Tibial nerve (tissue), 4 donors: ENCODE measurements around the gene RPF1. TPM values are rescaled to one million over a fixed set of nuclear protein-coding genes. Genes with fewer than 3 reads are reported as not detected.
"Not testable (repeated sequence)": the region's sequence is repeated elsewhere in the genome, so short reads cannot be mapped to it uniquely, and the experiment has no call there.

Experiments used
- DNase-seq, 2 donors: peaks; one replicate each; pipeline ENCODE4 v3.0.0-alpha.2; 2019; ENCODE audit warnings: low spot score in 2 of 2
- H3K27ac ChIP-seq, 4 donors: fragments of 200-600 bp; sonication (generic) in 3 of 4; one replicate each; pipeline ENCODE4 v1.5.1; 2017 to 2019; ENCODE audit warnings: mild to moderate bottlenecking in 1 of 4
- H3K27me3 ChIP-seq, 2 donors: fragments of 200-600 bp; sonication (generic) in 1 of 2; one replicate each; pipeline versions ENCODE4 v1.5.1 to v1.6.0; 2017 to 2019
- H3K36me3 ChIP-seq, 3 donors: fragments of 200-600 bp; sonication (generic); one replicate each; pipeline ENCODE4 v1.5.1; 2018 to 2019
- H3K4me1 ChIP-seq, 4 donors: fragments of 200-600 bp; sonication (generic) in 3 of 4; one replicate each; pipeline ENCODE4 v1.5.1; 2017 to 2019
- H3K4me3 ChIP-seq, 4 donors: fragments of 200-600 bp; sonication (generic) in 3 of 4; one replicate each; pipeline ENCODE4 v1.5.1; 2017 to 2019; ENCODE audit warnings: mild to moderate bottlenecking in 1 of 4, moderate library complexity in 1 of 4
- H3K9me3 ChIP-seq, 4 donors: fragments of 200-600 bp; sonication (generic) in 3 of 4; one replicate each; pipeline ENCODE4 v1.5.1; 2017 to 2019
- EP300 ChIP-seq, 2 donors: sonication (generic); formaldehyde crosslinking; IDR thresholded peaks; one replicate each; pipeline ENCODE4 v1.6.1; 2017; ENCODE audit warnings: antibody characterized with exemption in 2 of 2, mild to moderate bottlenecking in 1 of 2
- POLR2A ChIP-seq, 2 donors: fragments of 450-650 bp; IDR thresholded peaks; one replicate each; pipeline ENCODE4 v1.6.1; 2017; ENCODE audit warnings: antibody characterized with exemption in 2 of 2, mild to moderate bottlenecking in 2 of 2, moderate library complexity in 2 of 2
- WGBS, 2 donors: methylation state at CpG; one replicate each; pipeline ENCODE4 v1.1.5; 2018; 5-methylcytosine and 5-hydroxymethylcytosine counted together
- total RNA-seq, 4 donors: library from RNA; depleted of rRNA; stranded (reverse); fragments of >200 nt; gene quantifications; one replicate each; pipeline ENCODE4 v1.1.0, GENCODE V29; 2016
- TF ChIP-seq, protein P1 (sequence below), 5 experiments: fragments of 200-600 bp in 3 of 5; fragments of 450-650 bp in 2 of 5; sonication (generic) in 3 of 5; IDR thresholded peaks; one replicate each; pipeline ENCODE4 v1.5.1; 2016 to 2019; ENCODE audit warnings: antibody characterized with exemption in 5 of 5, mild to moderate bottlenecking in 3 of 5, moderate library complexity in 2 of 5

RPF1 gene
- total RNA-seq, 4 donors from 2014 or later: 18.4 to 37.5 (median 26.3) TPM

- TF ChIP-seq EP300 (IDR thresholded peaks at IDR 0.05) (no peak), POLR2A (IDR thresholded peaks at IDR 0.05) (no peak)
- TF ChIP-seq, protein P1, sequence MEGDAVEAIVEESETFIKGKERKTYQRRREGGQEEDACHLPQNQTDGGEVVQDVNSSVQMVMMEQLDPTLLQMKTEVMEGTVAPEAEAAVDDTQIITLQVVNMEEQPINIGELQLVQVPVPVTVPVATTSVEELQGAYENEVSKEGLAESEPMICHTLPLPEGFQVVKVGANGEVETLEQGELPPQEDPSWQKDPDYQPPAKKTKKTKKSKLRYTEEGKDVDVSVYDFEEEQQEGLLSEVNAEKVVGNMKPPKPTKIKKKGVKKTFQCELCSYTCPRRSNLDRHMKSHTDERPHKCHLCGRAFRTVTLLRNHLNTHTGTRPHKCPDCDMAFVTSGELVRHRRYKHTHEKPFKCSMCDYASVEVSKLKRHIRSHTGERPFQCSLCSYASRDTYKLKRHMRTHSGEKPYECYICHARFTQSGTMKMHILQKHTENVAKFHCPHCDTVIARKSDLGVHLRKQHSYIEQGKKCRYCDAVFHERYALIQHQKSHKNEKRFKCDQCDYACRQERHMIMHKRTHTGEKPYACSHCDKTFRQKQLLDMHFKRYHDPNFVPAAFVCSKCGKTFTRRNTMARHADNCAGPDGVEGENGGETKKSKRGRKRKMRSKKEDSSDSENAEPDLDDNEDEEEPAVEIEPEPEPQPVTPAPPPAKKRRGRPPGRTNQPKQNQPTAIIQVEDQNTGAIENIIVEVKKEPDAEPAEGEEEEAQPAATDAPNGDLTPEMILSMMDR (IDR thresholded peaks at IDR 0.05): no peak
- no peak for DNase-seq
- Histone ChIP-seq H3K4me1 (peaks cover 0 to 28% (median 5%) of the 10 kb centered on the region in 4 donors), H3K9me3 (peaks cover 0 to 4% (median 0%) of the 10 kb centered on the region in 4 donors), H3K27me3 (no peaks in the 10 kb centered on the region), H3K4me3 (no peak overlapping the region), H3K27ac (peak overlapping the region in 2 of 4 donors; percentile 14 to 32), H3K36me3 (no peaks in the 10 kb centered on the region)
- 32 to 37% methylated on average over 4 of the region's 4 CpGs for WGBS, 2 donors
Observed at GRCh38 chr1:84434801-84435549, 44.1 kb upstream of the RPF1 start.

DNA sequence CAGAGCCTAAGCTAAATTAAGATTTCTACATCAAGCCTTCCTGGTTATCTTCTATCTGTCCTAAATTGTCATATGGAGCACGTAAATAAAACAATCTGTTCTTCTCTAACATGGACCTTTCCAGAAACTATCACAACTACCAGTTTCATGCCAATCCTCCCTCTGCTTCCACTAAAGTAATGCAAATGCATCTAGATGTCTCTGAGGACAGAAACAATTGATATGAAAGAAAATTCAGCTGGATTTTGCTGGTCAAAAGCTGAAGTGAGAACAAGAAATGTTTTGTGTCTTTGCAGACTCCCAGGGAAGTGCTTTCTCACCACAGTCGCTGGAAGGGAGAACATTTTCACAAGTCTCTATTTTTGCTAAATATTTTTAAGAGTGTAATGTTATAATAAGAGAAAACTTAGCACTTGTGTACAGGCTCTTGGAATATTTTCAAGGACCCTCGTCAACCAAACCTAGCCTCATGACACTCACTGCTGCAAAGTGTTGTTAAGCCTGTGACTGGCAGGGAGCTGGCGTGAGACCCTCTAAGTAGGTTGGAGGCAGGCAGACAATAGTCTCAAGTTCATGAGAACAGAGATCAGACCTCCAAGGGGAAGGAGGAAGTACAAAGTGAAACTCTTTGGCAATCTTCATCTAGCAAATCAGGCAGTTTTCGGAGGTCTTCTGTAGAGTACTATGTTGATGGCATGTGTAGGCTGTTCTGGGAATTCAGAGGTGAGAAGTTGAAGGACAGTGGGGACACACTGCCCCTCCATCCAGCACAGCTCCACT lies 42.0 kb upstream of the RPF1 start:
- Histone ChIP-seq H3K9me3 (no peaks in the 10 kb centered on the region), H3K4me3 (no peak overlapping the region), H3K4me1 (peaks cover 0 to 28% (median 5%) of the 10 kb centered on the region in 4 donors), H3K27me3 (no peaks in the 10 kb centered on the region), H3K27ac (peak overlapping the region in 3 of 4 donors; percentile 28 to 50 (median 44)), H3K36me3 (no peaks in the 10 kb centered on the region)
- 31 to 34% methylated on average over 5 of the region's 5 CpGs for WGBS, 2 donors
- no peak for DNase-seq
- TF ChIP-seq EP300 (IDR thresholded peaks at IDR 0.05) (no peak), POLR2A (IDR thresholded peaks at IDR 0.05) (no peak)
- TF ChIP-seq, protein P1 (IDR thresholded peaks at IDR 0.05): no peak

DNA sequence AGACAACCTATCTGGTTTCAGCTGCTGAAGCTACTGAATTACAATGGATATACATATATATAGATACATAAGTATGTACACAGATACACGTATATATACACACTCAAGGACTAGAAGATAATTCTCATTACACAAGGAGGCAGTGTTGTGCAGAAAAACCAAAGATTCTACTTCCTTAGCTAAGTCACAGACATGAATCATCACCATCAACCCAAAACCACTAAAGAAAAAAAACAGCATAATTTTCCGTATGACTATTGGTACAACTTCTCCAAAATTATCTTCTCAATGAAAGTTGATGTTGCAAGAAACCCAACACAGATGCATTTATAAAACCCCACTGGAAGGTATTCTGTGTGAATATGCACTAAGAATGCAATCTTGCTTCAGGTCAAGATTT lies 36.8 kb upstream of the RPF1 start:
- 7 to 8% methylated on average over 2 of the region's 2 CpGs for whole genome bisulfite sequencing, 2 donors
- peaks cover 0 to 6% (median 0%) of the 10 kb centered on the region in 4 donors for H3K4me1 ChIP-seq
- TF ChIP-seq EP300 (IDR thresholded peaks at IDR 0.05): no peak
- TF ChIP-seq, protein P1 (IDR thresholded peaks at IDR 0.05): peak in 4 of 5 experiments; percentile 34 to 56 (median 45)
- DNase-seq: peak in 1 of 2 donors; percentile 36
- H3K27ac ChIP-seq: no peak overlapping the region
- H3K4me3 ChIP-seq: no peak overlapping the region
- H3K9me3 ChIP-seq: no peaks in the 10 kb centered on the region
- H3K36me3 ChIP-seq: no peaks in the 10 kb centered on the region
- H3K27me3 ChIP-seq: no peaks in the 10 kb centered on the region

DNA sequence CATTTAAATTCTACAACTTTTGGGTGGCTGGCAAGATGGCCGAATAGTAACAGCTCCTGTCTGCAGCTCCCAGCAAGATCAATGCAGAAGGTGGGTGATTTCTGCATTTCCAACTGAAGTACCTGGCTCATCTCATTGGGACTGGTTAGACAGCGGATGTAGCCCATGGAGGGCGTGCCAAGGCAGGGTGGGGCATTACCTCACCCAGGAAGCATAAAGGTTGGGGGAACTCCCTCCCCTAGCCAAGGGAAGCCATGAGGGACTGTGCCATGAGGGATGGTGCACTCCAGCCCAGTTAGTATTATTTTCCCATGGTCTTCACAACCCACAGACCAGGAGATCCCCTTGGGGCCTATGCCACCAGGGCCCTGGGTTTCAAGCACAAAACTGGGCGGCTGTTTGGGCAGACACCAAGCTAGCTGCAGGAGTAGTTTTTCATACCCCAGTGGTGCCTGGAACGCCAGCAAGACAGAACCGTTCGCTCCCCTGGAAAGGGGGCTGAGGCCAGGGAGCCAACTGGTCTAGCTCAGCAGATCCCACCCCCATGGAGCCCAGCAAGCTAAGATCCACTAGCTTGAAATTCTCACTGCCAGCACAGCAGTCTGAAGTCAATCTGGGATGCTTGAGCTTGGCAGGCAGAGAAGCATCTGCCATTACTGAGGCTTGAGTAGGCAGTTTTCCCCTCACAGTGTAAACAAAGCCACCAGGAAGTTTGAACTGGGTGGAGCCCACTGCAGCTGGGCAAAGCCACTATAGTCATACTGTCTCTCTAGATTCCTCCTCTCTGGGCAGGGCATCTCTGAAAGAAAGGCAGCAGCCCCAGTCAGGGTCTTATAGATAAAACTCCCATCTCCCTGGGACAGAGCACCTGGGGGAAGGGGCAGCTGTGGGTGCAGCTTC lies 36.1 kb upstream of the RPF1 start:
- 86% methylated on average over 7 of the region's 7 CpGs for WGBS, 2 donors
- not testable (repeated sequence) for H3K4me3 ChIP-seq, H3K27me3 ChIP-seq, H3K36me3 ChIP-seq, H3K9me3 ChIP-seq, H3K27ac ChIP-seq, DNase-seq, H3K4me1 ChIP-seq

DNA sequence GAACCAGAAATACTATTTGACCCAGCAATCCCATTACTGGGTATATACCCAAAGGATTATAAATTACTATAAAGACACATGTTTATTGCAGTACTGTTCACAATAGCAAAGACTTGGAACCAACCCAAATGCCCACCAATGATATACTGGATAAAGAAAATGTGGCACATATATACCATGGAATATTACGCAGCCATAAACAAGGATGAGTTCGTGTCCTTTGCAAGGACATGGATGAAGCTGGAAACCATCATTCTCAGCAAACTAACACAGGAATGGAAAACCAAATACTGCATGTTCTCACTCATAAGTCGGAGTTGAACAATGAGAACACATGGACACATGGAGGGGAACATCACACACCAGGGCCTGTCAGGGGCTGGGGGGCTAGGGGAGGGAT lies 30.4 kb upstream of the RPF1 start:
- not testable (repeated sequence) for H3K36me3 ChIP-seq, DNase-seq, H3K4me1 ChIP-seq, H3K4me3 ChIP-seq, H3K27ac ChIP-seq, H3K9me3 ChIP-seq, H3K27me3 ChIP-seq
- WGBS, 2 donors: 94 to 98% methylated on average over 3 of the region's 3 CpGs
